ENCODE results near the gene SARS1. TPM values are rescaled to one million over a fixed set of nuclear protein-coding genes. Genes with fewer than 3 reads are reported as not detected.

Gene SARS1
- total RNA-seq, 2 donors from 2014 or later = 123 to 132 TPM

GRCh38 chr1:109243860-109244552, 30.3 kb downstream of the SARS1 start:
- 75% methylated on average over 8 of the region's 8 CpGs for WGBS
- Histone ChIP-seq H3K36me3 (no peaks in the 10 kb centered on the region), H3K4me3 (no peak overlapping the region), H3K27me3 (replicated peaks; ENCODE audit: insufficient read depth) (no peaks in the 10 kb centered on the region), H3K9me3 (no peaks in the 10 kb centered on the region), H3K27ac (no peak overlapping the region), H3K4me1 (replicated peaks) (no peaks in the 10 kb centered on the region)
- intact Hi-C loops (cut with DNase I) = no loop called here
- no peak for DNase-seq (ENCODE audit: low spot score)
- TF ChIP-seq POLR2A (IDR thresholded peaks at IDR 0.05) (no peak), POLR2AphosphoS5 (IDR thresholded peaks at IDR 0.05) (no peak), CTCF (IDR thresholded peaks at IDR 0.05) (no peak)

GRCh38 chr1:109246141-109246551, 32.4 kb downstream of the SARS1 start:
- H3K9me3 ChIP-seq = no peaks in the 10 kb centered on the region
- H3K27ac ChIP-seq = no peak overlapping the region
- TF ChIP-seq POLR2AphosphoS5 (IDR thresholded peaks at IDR 0.05) = no peak
- no peak for TF ChIP-seq POLR2A (IDR thresholded peaks at IDR 0.05)
- TF ChIP-seq CTCF (IDR thresholded peaks at IDR 0.05) = no peak
- intact Hi-C loops (cut with DNase I) = no loop called here
- WGBS = 86% methylated on average over 7 of the region's 7 CpGs
- DNase-seq (ENCODE audit: low spot score) = no peak
- H3K4me1 ChIP-seq (replicated peaks) = no peaks in the 10 kb centered on the region
- H3K27me3 ChIP-seq (replicated peaks; ENCODE audit: insufficient read depth) = no peaks in the 10 kb centered on the region
- H3K36me3 ChIP-seq = no peaks in the 10 kb centered on the region
- H3K4me3 ChIP-seq = no peak overlapping the region

- intact Hi-C loops (cut with DNase I) = no loop called here
- no peak overlapping the region for H3K27ac ChIP-seq
- no peaks in the 10 kb centered on the region for H3K36me3 ChIP-seq
- TF ChIP-seq POLR2AphosphoS5 (IDR thresholded peaks at IDR 0.05) (no peak), CTCF (IDR thresholded peaks at IDR 0.05) (no peak), POLR2A (IDR thresholded peaks at IDR 0.05) (no peak)
- no peaks in the 10 kb centered on the region for H3K27me3 ChIP-seq (replicated peaks; ENCODE audit: insufficient read depth)
- H3K4me3 ChIP-seq = no peak overlapping the region
- no peaks in the 10 kb centered on the region for H3K9me3 ChIP-seq
- no peak for DNase-seq (ENCODE audit: low spot score)
- H3K4me1 ChIP-seq (replicated peaks) = no peaks in the 10 kb centered on the region
- WGBS = 89% methylated on average over 8 of the region's 8 CpGs
Observed at GRCh38 chr1:109247401-109248365, 34.0 kb downstream of the SARS1 start.

- Histone ChIP-seq H3K36me3 (no peaks in the 10 kb centered on the region), H3K27me3 (replicated peaks; ENCODE audit: insufficient read depth) (no peaks in the 10 kb centered on the region), H3K4me1 (replicated peaks) (no peaks in the 10 kb centered on the region), H3K4me3 (no peak overlapping the region), H3K27ac (no peak overlapping the region), H3K9me3 (no peaks in the 10 kb centered on the region)
- intact Hi-C loops (cut with DNase I) = no loop called here
- TF ChIP-seq POLR2A (IDR thresholded peaks at IDR 0.05) (no peak), POLR2AphosphoS5 (IDR thresholded peaks at IDR 0.05) (no peak), CTCF (IDR thresholded peaks at IDR 0.05) (no peak)
- no peak for DNase-seq (ENCODE audit: low spot score)
- WGBS = 100% methylated on average over 7 of the region's 7 CpGs
Observed at GRCh38 chr1:109248444-109248796, 34.7 kb downstream of the SARS1 start.

Data from prostate gland (tissue), 2 donors.